ENCODE results near the gene TMEM108. TPM values are rescaled to one million over a fixed set of nuclear protein-coding genes. Genes with fewer than 3 reads are reported as not detected.

TMEM108 gene
- total and polyA plus RNA-seq, 2 donors (not counting 1 experiment from before 2014, with no cell fraction given): 0.10 to 0.17 TPM

GRCh38 chr3:133041524-133041829 is 3.3 kb downstream of the TMEM108 start:
- Histone ChIP-seq H3K36me3 (ENCODE audit: control insufficient read depth, insufficient read depth, low read length) (no peaks in the 10 kb centered on the region), H2AFZ (ENCODE audit: low read length) (peak overlapping the region; percentile 24), H3K4me2 (ENCODE audit: extremely low read depth, insufficient read depth, low read length) (no peak overlapping the region), H3K79me2 (ENCODE audit: control insufficient read depth, insufficient read depth, low read length) (no peaks in the 10 kb centered on the region), H3K9ac (ENCODE audit: insufficient read depth, low read length) (no peak overlapping the region), H4K20me1 (ENCODE audit: control insufficient read depth, extremely low read depth, insufficient read depth, low read length) (no peaks in the 10 kb centered on the region), H3K9me3 (ENCODE audit: control insufficient read depth, insufficient read depth, low read depth, low read length) (no peaks in the 10 kb centered on the region), H3K27me3 (ENCODE audit: control insufficient read depth, insufficient read depth, low read length) (peaks cover 20% of the 10 kb centered on the region), H3K4me1 (ENCODE audit: control insufficient read depth, extremely low read depth, insufficient read depth, low read length) (peaks cover 2% of the 10 kb centered on the region), H3K27ac (ENCODE audit: insufficient read depth, low read length) (no peak overlapping the region), H3K4me3 (replicated peaks in 1 of 4; ENCODE audit: control extremely low read depth in 1 of 4, insufficient read depth in 1 of 4, low read depth in 3 of 4, low read length in 4 of 4) (no peak overlapping the region)
- TF ChIP-seq EZH2 (IDR thresholded peaks at IDR 0.05; ENCODE audit: low read length, missing control alignments): no peak
- TF ChIP-seq CTCF (conservative IDR thresholded peaks at IDR 0.05 in 1 of 2, IDR thresholded peaks at IDR 0.05 in 1 of 2; ENCODE audit: low read depth in 1 of 2, low read length in 2 of 2): no peak
- DNase-seq (ENCODE audit: low read depth in 2 of 2): no peak

- DNase-seq (ENCODE audit: low read depth in 2 of 2): peak; percentile 18 to 46
- TF ChIP-seq CTCF (conservative IDR thresholded peaks at IDR 0.05 in 1 of 2, IDR thresholded peaks at IDR 0.05 in 1 of 2; ENCODE audit: low read depth in 1 of 2, low read length in 2 of 2) (no peak), EZH2 (IDR thresholded peaks at IDR 0.05; ENCODE audit: low read length, missing control alignments) (no peak)
Observed at GRCh38 chr3:133042778-133043177, 4.6 kb downstream of the TMEM108 start.

GRCh38 chr3:133047980-133048379 is 9.8 kb downstream of the TMEM108 start:
- TF ChIP-seq CTCF (conservative IDR thresholded peaks at IDR 0.05 in 1 of 2, IDR thresholded peaks at IDR 0.05 in 1 of 2; ENCODE audit: low read depth in 1 of 2, low read length in 2 of 2): no peak
- TF ChIP-seq EZH2 (IDR thresholded peaks at IDR 0.05; ENCODE audit: low read length, missing control alignments): no peak
- Histone ChIP-seq H3K79me2 (ENCODE audit: control insufficient read depth, insufficient read depth, low read length) (no peaks in the 10 kb centered on the region), H3K27ac (ENCODE audit: insufficient read depth, low read length) (no peak overlapping the region), H2AFZ (ENCODE audit: low read length) (no peak overlapping the region), H3K9me3 (ENCODE audit: control insufficient read depth, insufficient read depth, low read depth, low read length) (no peaks in the 10 kb centered on the region), H3K27me3 (ENCODE audit: control insufficient read depth, insufficient read depth, low read length) (no peaks in the 10 kb centered on the region), H3K9ac (ENCODE audit: insufficient read depth, low read length) (no peak overlapping the region), H3K36me3 (ENCODE audit: control insufficient read depth, insufficient read depth, low read length) (no peaks in the 10 kb centered on the region), H3K4me3 (replicated peaks in 1 of 4; ENCODE audit: control extremely low read depth in 1 of 4, insufficient read depth in 1 of 4, low read depth in 3 of 4, low read length in 4 of 4) (no peak overlapping the region), H3K4me1 (ENCODE audit: control insufficient read depth, extremely low read depth, insufficient read depth, low read length) (no peaks in the 10 kb centered on the region), H3K4me2 (ENCODE audit: extremely low read depth, insufficient read depth, low read length) (no peak overlapping the region), H4K20me1 (ENCODE audit: control insufficient read depth, extremely low read depth, insufficient read depth, low read length) (no peaks in the 10 kb centered on the region)
- DNase-seq (ENCODE audit: low read depth in 2 of 2): no peak

More at GRCh38 chr3:133042778-133043177, 4.6 kb downstream of the TMEM108 start:
- H4K20me1 ChIP-seq (ENCODE audit: control insufficient read depth, extremely low read depth, insufficient read depth, low read length): no peaks in the 10 kb centered on the region
- no peak overlapping the region for H3K4me2 ChIP-seq (ENCODE audit: extremely low read depth, insufficient read depth, low read length)
- no peak overlapping the region for H3K9ac ChIP-seq (ENCODE audit: insufficient read depth, low read length)
- no peaks in the 10 kb centered on the region for H3K79me2 ChIP-seq (ENCODE audit: control insufficient read depth, insufficient read depth, low read length)
- no peak overlapping the region for H3K4me3 ChIP-seq (replicated peaks in 1 of 4; ENCODE audit: control extremely low read depth in 1 of 4, insufficient read depth in 1 of 4, low read depth in 3 of 4, low read length in 4 of 4)
- H3K4me1 ChIP-seq (ENCODE audit: control insufficient read depth, extremely low read depth, insufficient read depth, low read length): peaks cover under 1% of the 10 kb centered on the region
- H3K9me3 ChIP-seq (ENCODE audit: control insufficient read depth, insufficient read depth, low read depth, low read length): no peaks in the 10 kb centered on the region
- H3K27me3 ChIP-seq (ENCODE audit: control insufficient read depth, insufficient read depth, low read length): peaks cover 11% of the 10 kb centered on the region
- no peaks in the 10 kb centered on the region for H3K36me3 ChIP-seq (ENCODE audit: control insufficient read depth, insufficient read depth, low read length)
- H3K27ac ChIP-seq (ENCODE audit: insufficient read depth, low read length): no peak overlapping the region
- no peak overlapping the region for H2AFZ ChIP-seq (ENCODE audit: low read length)
